DMS79 treated with DMSO at 0.1 percent for 48 hours (cell line): ENCODE results near the gene HIF1A.
"Not testable (repeated sequence)": the region's sequence is repeated elsewhere in the genome, so short reads cannot be mapped to it uniquely, and the experiment has no call there.

ENCODE experiments used
- DNase-seq: peaks from one replicate; lab custom pipeline; 2025; lab: John Stamatoyannopoulos, UW

HIF1A gene

DNA sequence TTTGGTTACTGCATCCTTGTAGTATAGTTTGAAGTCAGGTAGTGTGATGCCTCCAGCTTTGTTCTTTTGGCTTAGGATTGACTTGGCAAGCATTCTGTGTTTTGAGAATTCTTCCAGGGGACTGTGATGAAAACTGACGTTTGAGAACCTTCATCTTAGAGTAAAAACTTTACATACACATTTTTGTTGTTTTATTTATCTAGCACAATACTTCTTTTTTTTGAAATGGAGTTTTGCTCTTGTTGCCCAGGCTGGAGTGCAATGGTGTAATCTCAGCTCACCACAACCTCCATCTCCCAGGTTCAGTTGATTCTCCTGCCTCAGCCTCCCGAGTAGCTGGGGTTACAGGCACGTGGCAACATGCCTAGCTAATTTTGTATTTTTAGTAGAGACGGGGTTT is 13.4 kb downstream of the HIF1A start:
- DNase-seq, result not testable (repeated sequence)

DNA sequence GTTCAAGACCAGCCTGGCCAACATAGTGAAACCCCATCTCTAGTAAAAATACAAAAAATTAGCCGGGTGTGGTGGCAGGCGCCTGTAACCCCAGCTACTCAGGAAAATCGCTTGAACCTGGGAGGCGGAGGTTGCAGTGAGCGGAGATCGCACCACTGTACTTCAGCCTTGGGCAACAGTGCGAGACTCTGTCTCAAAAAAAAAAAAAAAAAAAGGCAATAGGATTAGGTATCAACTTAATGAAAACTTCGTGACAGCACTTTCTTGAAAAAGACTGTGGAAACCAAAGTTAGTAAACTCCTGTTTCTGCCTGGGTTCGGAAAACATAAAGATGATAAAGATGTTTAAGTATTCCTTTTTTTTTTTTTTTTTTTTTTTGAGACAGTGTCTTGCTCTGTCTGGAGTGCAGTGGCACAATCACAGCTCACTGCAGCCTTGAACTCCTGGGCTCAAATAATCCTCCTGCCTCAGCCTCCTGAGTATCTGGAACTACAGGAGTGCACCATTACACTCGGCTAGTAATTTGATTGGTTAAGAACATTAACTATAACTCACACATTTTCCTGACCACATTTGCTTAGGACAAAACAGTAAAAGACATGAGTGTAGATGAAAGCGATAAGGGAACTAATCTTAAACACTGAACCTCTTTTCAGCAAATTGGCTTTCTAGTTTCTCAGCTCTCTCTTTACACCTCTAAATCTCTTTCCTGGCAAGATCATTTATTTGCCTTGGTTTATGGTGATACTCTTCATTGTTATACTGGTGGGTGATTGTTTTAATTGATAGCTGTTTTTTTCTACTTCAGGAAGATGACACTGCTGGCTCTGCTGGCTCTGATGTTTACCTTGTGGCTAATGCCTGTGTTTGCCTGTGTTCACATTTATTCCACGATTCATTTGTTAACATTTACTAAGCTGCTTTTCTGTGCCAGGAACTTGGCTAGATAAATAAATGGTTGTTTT is 15.8 kb downstream of the HIF1A start:
- peak; percentile 36 for DNase-seq

DNA sequence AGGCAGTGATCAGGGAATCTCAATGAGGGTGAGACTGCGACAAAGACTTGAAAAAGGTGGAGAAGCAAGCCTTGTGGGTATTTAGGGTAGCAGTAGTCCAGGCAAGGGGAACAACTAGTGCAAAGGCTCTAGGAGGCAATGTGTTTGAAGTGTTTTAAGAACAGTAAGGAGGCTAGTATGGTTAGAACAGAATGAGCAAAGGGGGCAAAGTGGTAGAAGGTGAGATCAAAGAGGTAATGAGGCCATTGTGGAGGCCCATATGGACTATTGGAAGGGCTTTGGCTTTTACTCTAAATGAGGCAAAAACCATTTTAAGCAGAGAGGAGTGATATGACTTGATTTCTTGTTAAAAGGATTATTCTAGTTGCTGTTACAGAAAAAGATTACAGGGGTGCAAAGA is 16.8 kb downstream of the HIF1A start:
- no peak for DNase-seq

DNA sequence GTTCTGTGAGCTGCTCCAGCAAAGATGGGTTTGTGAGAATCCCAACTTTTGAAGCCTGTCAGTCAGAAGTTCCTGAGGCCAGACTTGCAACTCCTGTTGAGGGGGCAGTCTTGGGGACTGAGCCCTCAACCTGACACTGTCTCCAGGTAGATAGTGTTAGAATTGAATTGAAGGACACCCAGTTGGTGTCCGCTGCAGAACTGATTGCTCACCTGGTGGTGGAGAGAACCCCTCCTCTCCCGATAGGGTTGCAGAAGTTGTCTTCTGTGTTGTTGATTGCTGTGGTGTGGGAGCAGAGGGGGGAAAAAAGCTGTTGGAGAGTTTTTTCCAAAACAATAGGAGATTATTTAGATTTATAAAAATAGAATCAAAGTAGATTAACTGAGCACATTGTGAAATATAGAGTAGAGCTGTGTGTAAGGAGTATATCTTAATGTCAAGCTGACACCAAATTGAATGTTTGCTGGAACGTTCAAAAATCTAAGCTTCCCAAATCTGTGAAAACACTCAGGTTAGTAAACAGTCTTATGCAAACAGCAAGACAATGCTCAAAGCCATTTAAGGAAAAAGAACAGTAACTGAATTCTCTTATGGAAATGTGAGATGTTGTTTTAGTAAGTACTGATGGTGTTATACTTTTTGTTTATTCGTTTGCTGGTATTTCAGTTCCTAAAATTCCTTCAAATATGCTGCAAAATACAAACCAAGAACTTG is 18.6 kb downstream of the HIF1A start:
- DNase-seq, result no peak

DNA sequence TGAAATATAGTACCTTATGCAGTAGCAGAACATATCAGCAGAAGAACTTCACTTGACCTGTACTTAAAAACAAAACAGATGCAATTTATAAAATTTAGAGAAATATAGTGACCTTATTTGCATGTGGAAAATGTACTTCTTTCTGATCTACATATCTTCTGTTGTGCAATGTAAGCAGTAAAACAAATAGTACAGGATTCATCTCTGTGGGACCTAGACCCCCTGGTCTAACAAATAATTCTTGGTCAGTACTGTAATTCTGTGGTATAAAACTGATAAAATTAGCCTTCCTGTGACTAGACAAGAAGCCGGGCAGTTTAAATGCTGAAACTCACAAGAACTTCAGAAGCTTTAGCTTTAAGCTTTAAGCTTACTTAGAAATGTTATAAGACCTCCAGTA is 21.6 kb downstream of the HIF1A start:
- DNase-seq, result no peak

DNA sequence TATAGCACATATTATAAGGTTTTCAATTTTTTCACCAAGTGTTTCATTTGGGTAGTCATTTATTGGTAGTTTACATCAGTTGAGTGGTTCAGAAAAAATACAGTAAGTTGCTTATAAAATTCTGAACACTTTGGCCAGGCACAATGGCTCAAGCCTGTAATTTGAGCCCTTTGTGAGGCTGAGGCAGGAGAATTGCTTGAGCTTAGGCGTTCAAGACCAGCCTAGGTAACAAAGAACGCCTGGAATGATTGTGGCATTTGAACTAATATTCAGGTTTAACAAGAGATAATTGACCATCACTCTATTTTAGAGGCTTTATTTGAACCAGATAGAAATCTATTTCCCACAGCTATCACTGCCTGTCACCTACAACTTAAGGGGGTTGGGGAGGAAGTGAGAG is 22.7 kb downstream of the HIF1A start:
- DNase-seq, result no peak

DNA sequence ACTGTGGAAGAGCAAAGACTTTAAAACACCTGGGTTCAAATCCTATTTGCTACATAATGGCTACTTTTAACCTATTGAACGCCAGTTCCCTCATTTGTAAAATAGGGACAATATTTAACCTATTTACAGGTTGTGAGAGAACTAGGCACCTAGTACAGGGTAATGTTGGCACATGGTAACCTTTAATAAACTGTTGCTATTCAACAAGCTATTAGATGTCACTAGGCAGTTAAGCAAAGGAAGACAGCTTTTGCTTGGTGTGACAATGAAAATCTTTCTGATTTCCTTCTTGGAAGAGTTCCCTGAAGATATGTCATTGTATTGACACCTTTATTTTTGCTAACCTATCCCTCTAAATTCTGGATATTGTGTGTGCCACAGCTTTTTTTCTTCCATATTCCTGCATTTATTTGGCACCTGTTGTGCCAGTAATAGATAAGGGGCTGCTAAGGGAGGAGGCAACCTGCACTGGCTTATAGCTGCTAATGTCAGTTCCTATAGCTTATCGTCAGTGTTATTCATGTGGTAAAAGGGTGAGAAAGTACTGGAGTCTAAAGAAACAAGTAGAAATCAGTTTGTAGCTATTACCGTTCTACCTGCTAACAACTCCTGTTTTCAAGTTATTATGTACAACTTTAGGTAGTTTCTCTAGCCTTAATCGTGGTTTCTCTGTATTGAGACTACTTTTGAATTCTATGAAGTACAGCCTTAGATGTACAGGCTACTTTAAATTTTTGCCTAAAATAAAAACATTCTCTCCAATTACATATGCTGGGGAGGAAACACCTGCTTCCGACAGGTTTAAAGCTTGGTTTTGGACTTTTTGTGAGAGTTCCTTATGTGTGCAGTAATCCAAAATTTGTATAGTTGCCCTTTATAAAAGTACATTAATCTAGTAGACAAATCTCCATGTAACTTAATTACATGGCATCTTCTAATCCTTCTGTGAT is 24.3 kb downstream of the HIF1A start:
- no peak for DNase-seq

DNA sequence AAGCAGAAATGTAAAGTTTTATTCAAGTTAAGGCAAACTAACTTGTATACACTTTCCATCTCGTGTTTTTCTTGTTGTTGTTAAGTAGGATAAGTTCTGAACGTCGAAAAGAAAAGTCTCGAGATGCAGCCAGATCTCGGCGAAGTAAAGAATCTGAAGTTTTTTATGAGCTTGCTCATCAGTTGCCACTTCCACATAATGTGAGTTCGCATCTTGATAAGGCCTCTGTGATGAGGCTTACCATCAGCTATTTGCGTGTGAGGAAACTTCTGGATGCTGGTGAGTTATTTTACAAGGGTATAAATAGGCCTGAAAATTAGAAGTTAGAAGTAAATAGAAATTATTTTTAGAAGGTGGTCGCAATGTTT is 25.0 kb downstream of the HIF1A start:
- no peak for DNase-seq

DNA sequence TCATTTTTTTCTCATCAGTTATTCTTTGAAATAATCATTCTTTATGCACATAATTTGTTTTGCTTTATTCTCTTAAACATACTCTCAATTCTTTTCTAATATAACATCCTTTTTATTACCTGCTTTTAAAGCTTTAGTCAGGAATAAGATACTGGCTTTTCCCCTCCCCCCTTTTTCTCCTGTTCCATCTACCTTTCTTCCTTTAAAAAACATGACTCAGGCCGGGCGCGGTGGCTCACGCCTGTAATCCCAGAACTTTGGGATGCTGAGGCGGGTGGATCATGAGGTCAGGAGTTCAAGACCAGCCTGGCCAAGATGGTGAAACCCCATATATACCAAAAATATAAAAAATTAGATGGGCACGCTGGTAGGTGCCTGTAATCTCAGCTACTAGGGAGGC is 25.4 kb downstream of the HIF1A start:
- no peak for DNase-seq

DNA sequence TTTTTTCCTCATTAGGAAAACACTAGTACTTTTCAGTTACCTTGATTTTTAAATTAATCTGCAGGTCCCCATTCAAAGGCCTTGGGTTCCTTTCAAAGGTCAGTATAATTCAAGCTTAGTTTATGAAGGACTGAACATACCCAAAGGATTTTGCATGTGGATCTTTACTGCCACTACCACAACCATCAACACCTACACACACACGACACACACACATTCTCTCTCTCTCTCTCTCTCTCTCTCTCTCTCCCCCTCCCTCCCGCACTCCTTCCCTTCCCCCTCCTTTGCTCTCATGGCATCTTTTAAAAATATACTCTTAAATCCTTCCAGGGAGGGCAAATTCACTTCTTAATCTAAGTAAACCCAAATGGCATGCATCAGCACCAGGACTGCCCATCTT is 28.8 kb downstream of the HIF1A start:
- no peak for DNase-seq

DNA sequence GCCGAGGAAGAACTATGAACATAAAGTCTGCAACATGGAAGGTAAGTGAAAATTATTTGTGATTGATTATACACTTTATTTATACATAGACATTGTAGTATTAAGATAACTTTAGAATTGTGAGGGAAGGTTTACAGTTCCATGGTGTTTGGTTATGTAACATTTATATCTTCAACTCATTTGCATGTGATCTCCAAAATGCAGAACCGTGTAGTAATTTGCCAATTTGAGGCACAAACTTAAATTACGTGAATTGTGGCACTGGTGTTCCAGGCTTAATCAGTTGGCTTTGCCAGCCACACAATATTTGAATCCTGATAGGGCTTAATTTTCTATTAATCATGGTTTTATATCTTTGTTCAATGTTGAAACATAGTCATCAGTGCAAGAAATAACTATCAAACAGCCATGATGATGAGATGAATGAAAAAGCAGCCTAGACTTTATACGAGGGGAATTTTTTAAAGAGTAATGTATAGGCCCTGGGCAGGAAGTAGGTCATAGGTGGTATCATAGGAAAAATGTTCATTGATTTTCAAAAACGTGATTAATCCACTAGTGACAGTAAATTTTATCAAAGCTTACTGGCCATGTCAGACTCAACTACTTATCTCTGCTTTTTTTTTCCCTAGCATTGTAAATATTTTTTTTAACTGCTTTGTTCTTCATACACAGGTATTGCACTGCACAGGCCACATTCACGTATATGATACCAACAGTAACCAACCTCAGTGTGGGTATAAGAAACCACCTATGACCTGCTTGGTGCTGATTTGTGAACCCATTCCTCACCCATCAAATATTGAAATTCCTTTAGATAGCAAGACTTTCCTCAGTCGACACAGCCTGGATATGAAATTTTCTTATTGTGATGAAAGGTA is 31.7 kb downstream of the HIF1A start:
- DNase-seq, result no peak

DNA sequence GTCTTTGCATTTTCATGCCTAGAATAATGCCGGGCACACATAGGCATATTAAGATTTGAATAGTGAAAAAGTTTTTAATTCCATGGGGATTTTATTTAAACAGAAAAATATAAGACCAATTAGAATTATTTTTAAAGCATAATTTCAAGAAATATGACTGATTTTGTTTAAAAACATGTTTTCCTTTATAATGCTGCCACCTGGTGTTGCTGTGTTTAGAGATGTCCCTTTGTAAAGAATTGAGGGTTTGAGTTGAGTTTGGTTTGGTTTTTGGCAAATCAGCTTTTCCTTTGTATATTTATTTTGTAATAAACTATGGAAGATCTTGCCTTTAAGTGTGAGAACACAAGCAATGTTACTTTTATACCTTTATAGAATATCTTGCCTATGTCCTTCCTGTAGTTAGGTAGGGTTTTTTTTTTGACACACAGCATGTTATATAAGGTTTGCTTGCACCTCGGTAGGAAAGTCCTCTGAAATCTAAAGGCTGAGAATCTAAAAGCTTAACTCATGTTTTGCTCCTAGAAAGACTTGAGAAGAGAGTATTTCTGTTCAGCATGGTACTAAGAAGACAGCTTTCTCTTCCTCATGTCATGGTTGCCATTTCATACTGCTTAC is 35.6 kb downstream of the HIF1A start:
- DNase-seq, result no peak

DNA sequence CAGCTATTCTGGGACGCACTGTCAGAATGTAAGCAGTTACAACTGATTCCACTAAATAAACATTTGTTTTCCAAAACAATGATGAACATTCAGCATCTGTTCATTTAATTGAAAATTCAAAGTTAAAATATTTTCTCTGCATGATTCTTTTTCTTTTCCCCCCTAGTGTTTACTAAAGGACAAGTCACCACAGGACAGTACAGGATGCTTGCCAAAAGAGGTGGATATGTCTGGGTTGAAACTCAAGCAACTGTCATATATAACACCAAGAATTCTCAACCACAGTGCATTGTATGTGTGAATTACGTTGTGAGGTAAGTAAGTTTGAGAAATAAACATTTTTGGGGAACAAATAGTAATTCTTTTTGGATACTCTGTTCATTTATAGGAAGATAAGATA is 38.7 kb downstream of the HIF1A start:
- DNase-seq, result no peak

DNA sequence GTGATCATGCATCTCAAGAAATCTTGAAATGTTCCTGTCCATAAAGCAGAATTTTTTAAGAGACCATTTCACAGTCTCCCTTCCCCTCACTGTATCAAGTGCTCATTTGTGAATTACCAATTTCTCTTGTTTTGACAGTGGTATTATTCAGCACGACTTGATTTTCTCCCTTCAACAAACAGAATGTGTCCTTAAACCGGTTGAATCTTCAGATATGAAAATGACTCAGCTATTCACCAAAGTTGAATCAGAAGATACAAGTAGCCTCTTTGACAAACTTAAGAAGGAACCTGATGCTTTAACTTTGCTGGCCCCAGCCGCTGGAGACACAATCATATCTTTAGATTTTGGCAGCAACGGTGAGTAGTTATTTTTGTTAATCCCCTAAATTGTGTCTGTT is 41.4 kb downstream of the HIF1A start:
- DNase-seq, result peak; percentile 36

DNA sequence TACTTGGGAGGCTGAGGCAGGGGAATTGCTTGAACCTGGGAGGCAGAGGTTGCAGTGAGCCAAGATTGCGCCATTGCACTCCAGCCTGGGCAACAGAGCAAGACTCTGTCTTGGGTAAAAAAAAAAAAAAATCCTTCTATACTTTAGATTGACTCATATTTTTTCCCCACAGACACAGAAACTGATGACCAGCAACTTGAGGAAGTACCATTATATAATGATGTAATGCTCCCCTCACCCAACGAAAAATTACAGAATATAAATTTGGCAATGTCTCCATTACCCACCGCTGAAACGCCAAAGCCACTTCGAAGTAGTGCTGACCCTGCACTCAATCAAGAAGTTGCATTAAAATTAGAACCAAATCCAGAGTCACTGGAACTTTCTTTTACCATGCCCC is 42.6 kb downstream of the HIF1A start:
- no peak for DNase-seq

DNA sequence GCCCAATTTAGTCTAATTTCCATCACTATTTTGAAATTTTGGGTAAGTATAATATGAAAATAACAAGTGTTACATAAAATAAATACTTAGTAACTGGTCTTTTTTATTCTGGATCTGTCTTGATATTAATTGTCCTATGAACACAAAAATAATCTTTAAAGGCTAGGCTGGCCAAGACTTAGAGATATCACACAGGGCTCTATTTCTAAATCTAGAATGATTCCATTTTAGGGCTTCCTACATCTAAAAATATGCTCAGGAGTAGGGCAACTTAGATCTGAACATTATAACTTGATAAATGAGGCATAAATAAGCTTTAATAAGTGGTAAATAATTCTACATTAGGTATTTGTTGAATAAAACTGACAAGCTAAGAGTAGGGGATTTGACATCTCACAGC is 43.8 kb downstream of the HIF1A start:
- no peak for DNase-seq

DNA sequence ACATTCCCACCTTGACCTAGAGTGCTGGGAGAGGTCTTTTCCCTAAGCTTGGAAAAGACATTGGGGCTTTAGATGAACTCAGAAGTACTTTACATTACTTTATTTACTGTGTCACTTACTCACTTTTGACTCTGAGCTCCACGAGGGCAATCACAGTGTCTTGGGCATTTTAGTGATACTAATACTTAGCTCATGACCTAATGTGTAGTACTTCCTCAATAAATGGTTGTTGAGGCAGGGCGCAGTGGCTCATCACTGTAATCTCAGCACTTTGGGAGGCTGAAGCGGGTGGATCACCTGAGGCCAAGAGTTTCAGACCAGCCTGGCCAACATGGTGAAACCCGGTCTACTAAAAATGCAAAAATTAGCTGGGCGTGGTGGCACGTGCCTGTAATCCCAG is 47.1 kb downstream of the HIF1A start:
- DNase-seq, result no peak

DNA sequence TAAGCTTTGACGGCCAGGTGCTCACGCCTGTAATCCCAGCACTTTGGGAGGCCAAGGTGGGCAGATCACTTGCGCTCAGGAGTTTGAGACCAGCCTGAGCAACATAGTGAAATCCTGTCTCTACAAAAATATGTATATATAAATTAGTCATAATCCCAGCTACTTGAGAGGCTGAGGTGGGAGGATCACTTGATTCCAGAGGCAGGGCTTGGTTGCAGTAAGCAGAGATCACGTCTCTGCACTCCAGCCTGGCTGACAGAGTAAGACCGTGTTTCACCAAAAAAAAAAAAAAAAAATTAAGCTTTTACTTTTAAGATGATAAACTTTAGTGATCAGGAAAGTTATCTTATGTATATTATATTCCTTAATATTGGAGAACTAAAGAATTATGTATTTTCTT is 48.9 kb downstream of the HIF1A start:
- DNase-seq, result no peak

DNA sequence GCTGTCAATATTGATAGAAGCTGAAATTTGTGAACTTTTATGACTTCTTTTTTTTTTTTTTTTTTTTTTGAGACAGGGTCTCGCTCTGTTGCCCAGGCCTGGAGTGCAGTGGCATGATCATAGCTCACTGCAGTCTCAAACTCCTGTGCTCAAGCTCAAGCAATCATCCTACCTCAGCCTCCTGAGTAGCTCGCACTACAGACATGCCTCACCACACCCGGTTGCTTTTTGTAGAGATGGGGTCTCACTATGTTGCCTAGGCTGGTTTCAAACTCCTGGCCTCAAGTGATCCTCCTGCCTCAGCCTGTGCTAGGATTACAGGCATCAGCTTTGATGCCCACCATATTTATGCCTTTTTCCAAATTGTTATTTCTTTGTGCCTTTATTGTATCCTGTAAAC is 51.0 kb downstream of the HIF1A start:
- peak; percentile 24 for DNase-seq

DNA sequence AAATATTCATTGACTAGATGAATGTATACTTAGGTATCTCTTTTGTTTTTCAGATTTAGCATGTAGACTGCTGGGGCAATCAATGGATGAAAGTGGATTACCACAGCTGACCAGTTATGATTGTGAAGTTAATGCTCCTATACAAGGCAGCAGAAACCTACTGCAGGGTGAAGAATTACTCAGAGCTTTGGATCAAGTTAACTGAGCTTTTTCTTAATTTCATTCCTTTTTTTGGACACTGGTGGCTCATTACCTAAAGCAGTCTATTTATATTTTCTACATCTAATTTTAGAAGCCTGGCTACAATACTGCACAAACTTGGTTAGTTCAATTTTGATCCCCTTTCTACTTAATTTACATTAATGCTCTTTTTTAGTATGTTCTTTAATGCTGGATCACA is 51.6 kb downstream of the HIF1A start:
- DNase-seq, result no peak

DNA sequence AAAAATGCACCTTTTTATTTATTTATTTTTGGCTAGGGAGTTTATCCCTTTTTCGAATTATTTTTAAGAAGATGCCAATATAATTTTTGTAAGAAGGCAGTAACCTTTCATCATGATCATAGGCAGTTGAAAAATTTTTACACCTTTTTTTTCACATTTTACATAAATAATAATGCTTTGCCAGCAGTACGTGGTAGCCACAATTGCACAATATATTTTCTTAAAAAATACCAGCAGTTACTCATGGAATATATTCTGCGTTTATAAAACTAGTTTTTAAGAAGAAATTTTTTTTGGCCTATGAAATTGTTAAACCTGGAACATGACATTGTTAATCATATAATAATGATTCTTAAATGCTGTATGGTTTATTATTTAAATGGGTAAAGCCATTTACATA is 52.0 kb downstream of the HIF1A start:
- no peak for DNase-seq
